GM12891 (cell line): Measurements from ENCODE around the gene EYA4.

Experiments
- DNase-seq: peaks from one replicate; pipeline ENCODE4 v3.0.0; 2011; ENCODE audit warnings: low spot score; ENCODE audit not compliant: insufficient read length
- FAIRE-seq: peaks from 2 replicates; lab custom pipeline; 2011; peaks lifted over from hg19 to GRCh38; lab: Jason Lieb, UNC
- PAX5 ChIP-seq: IDR thresholded peaks from 2 replicates; pipeline ENCODE4 v1.6.1; 2011; ENCODE audit warnings: low read length, moderate library complexity, mild to moderate bottlenecking; ENCODE audit not compliant: insufficient read depth, severe bottlenecking
- POLR2A ChIP-seq: IDR thresholded peaks from 2 replicates; pipeline ENCODE4 v1.6.1; 2011; ENCODE audit warnings: low read depth, low read length, control low read depth
- POLR2AphosphoS5 ChIP-seq: IDR thresholded peaks from 2 replicates; pipeline ENCODE4 v1.6.1; 2011; ENCODE audit warnings: low read depth, low read length, control low read depth
- POU2F2 ChIP-seq: IDR thresholded peaks from 2 replicates; pipeline ENCODE4 v1.6.1; 2011; ENCODE audit warnings: low read depth, mild to moderate bottlenecking, control low read depth, low read length, moderate library complexity
- SPI1 ChIP-seq: IDR thresholded peaks from 2 replicates; pipeline ENCODE4 v1.6.1; 2011; ENCODE audit warnings: low read depth, low read length, control low read depth
- TAF1 ChIP-seq: IDR thresholded peaks from 2 replicates; pipeline ENCODE4 v1.6.1; 2011; ENCODE audit warnings: low read depth, low read length, control low read depth

EYA4 gene

GRCh38 chr6:133207754-133208153 lies 33.4 kb upstream of the EYA4 start:
- no peak for FAIRE-seq
- DNase-seq: no peak
- TF ChIP-seq PAX5: no peak
- no peak for TF ChIP-seq POLR2AphosphoS5
- no peak for TF ChIP-seq POU2F2
- TF ChIP-seq POLR2A: no peak
- TF ChIP-seq TAF1: no peak
- no peak for TF ChIP-seq SPI1

GRCh38 chr6:133208183-133208755 lies 32.9 kb upstream of the EYA4 start:
- no peak for FAIRE-seq
- DNase-seq: no peak
- no peak for TF ChIP-seq SPI1
- no peak for TF ChIP-seq POU2F2

- FAIRE-seq (no peak), DNase-seq (no peak)
- TF ChIP-seq POLR2AphosphoS5: no peak
- no peak for TF ChIP-seq PAX5
- TF ChIP-seq POLR2A: no peak
- TF ChIP-seq SPI1: no peak
- TF ChIP-seq POU2F2: no peak
- TF ChIP-seq TAF1: no peak
Measured at GRCh38 chr6:133214267-133214666, 26.9 kb upstream of the EYA4 start.

- FAIRE-seq (no peak), DNase-seq (no peak)
- TF ChIP-seq POLR2AphosphoS5 (no peak), TAF1 (no peak), POLR2A (no peak), PAX5 (no peak), SPI1 (no peak), POU2F2 (no peak)
Measured at GRCh38 chr6:133218852-133219251, 22.3 kb upstream of the EYA4 start.

- DNase-seq (no peak), FAIRE-seq (no peak)
- TF ChIP-seq POLR2A (no peak), POU2F2 (no peak), POLR2AphosphoS5 (no peak), PAX5 (no peak), TAF1 (no peak), SPI1 (no peak)
Measured at GRCh38 chr6:133223452-133224029, 17.6 kb upstream of the EYA4 start.

GRCh38 chr6:133225560-133225959 lies 15.6 kb upstream of the EYA4 start:
- no peak for TF ChIP-seq POU2F2
- TF ChIP-seq POLR2AphosphoS5: no peak
- TF ChIP-seq TAF1: no peak
- DNase-seq (no peak), FAIRE-seq (no peak)

GRCh38 chr6:133227344-133227743 lies 13.8 kb upstream of the EYA4 start:
- no peak for DNase-seq
- no peak for TF ChIP-seq POLR2A
- TF ChIP-seq POLR2AphosphoS5: no peak
- no peak for TF ChIP-seq POU2F2
- no peak for TF ChIP-seq TAF1
- TF ChIP-seq PAX5: no peak
- TF ChIP-seq SPI1: no peak
- no peak for FAIRE-seq

GRCh38 chr6:133230052-133230451 lies 11.1 kb upstream of the EYA4 start:
- DNase-seq (no peak), FAIRE-seq (no peak)
- no peak for TF ChIP-seq SPI1
- no peak for TF ChIP-seq POLR2A
- TF ChIP-seq PAX5: no peak
- TF ChIP-seq POU2F2: no peak

GRCh38 chr6:133235221-133235620 lies 5.9 kb upstream of the EYA4 start:
- DNase-seq: no peak
- no peak for TF ChIP-seq SPI1
- no peak for TF ChIP-seq TAF1
- no peak for TF ChIP-seq POU2F2
- TF ChIP-seq POLR2AphosphoS5: no peak
- no peak for TF ChIP-seq PAX5
- no peak for TF ChIP-seq POLR2A
- no peak for FAIRE-seq

GRCh38 chr6:133236932-133237331 lies 4.2 kb upstream of the EYA4 start:
- TF ChIP-seq SPI1 (no peak), TAF1 (no peak), POLR2A (no peak), POLR2AphosphoS5 (no peak), PAX5 (no peak), POU2F2 (no peak)
- FAIRE-seq (no peak), DNase-seq (no peak)
